ENCODE results near the gene PLK4.
"Not testable (repeated sequence)": the region's sequence is repeated elsewhere in the genome, so short reads cannot be mapped to it uniquely, and the experiment has no call there.

Gene PLK4

DNA sequence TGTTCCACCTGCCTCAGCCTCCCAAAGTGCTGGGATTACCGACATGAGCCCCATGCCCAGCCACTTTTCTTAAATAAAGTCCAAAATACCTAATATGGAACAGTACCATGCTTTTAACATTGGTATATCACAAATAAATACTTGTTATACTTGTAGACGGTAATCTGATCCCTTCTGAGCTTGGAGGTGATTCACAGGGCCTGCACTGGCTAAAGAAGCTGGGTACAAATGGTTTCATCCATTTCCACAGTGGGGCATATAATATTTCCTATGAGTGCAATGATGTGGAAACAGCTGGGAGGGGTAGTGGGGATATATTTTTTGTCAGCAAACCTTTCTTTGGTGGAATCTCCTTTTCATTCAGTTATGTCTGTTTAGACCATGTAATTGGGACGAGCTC is 35.8 kb downstream of the PLK4 start:
- DNase-seq: no peak

DNA sequence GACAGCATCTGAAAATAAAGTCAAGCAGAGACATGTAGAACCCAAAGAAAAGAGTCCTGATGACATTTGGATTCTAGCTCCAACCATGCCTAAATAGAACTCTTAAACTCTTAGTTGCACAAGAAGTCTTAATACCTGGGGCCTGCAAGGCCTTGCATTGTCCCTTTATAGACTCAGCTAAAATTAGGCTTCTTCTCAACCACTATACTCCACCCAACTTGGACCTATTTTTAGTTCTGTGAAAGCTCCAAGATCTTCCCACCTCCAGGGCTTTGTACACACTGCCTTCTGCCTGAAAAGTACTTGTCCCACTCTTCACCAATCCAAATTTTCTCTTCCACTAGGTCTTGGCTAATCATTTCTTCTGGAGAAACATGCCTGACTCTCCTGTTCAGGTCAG is 36.5 kb downstream of the PLK4 start:
- DNase-seq: no peak

DNA sequence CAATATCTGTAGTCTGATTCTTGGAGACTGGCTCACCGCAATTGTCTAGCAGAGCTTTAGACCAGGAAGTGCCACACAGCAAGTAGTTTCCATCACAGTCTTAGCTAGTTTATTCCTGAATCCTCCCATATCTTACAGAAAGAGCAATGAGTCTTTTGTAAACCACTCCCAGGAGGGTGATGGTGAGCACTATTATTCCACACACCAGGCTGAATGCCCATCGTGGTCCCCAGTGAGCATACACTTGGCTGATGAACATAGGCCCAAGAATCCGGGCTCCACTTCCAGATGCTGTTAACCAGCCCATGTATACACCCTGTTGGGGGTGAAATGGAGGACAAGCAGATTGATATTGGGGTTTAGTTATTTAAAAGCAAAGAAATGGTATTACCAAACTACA is 39.8 kb downstream of the PLK4 start:
- no peak for DNase-seq

DNA sequence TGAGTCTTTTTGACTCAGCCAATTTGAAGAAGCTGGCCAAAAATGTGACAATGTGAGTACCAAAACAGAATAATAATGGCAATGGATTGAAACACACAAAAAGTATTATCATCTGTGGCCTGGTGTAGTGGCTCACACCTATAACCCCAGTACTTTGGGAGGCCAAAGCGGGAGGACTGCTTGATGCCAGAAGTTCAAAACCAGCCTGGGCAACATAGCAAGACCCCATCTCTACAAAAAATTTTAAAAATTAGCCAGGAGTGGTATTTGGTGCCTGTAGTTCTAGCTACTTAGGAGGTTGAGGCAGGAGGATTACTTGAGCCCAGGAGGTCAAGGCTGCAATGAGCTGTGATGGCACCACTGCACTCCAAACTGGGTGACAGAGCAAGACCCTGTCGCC is 41.5 kb downstream of the PLK4 start:
- DNase-seq: no peak

GRCh38 chr4:127925720-127926119 is 45.0 kb downstream of the PLK4 start:
- DNase-seq: not testable (repeated sequence)

DNA sequence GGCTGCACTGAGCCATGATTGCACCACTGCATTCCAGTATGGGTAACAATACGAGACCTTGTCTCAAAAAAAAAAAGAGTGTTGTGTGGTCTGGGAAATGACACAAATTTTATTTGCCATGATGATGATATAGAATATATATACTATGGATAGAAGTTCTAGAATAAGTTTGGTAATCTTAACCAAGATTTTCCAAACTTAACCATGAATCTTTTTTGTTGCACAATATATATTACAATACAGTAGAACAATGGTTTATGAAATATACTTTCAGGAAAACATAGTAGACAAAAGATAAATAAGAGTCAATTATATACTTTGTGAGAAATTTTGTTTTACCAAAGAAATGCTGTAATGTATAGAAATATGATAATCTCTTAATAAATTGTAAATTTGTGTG is 49.5 kb downstream of the PLK4 start:
- DNase-seq: no peak

GRCh38 chr4:127931836-127932235 is 51.1 kb downstream of the PLK4 start:
- DNase-seq: not testable (repeated sequence)

DNA sequence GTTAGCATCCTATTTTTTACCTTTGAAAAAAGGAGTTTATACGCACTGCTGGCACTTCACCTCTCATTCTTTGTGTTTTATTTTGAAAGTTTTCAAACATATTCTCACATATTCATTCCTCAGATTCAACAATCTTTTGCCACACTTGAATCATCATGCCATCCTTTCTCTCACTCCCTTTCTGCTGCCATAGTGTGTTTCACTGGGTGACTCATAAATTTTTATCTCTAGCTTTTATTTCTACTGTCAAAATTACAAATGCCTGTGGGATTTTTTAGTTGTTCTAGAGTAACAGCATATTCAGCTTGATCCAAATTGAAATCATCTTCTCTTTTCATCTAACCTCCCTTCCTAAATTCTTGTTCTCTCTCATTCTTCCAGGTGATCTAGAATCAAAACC is 56.3 kb downstream of the PLK4 start:
- no peak for DNase-seq
